Stimulated activated CD4-positive, alpha-beta T cell treated with anti-CD3 and anti-CD28 coated beads, Interleukin-1b, Interleukin-23, amount 100 ng/mL, for 48 hours (primary cell): ENCODE measurements around the gene ANKDD1A.

Experiments
- DNase-seq: peaks from one replicate; pipeline ENCODE4 v3.0.0-alpha.2; 2020

The ANKDD1A gene

GRCh38 chr15:64911311-64912186 is at the start of gene ANKDD1A:
Gene ANKDD1A, plus strand, starts transcription at chr15:64911902. Its CDS starts 29 bp downstream, at chr15:64911931.
- DNase-seq, result peak; percentile 45

- DNase-seq, result no peak
Observed at GRCh38 chr15:64861960-64862359, 49.7 kb upstream of the ANKDD1A start.

GRCh38 chr15:64862408-64862807 is 49.3 kb upstream of the ANKDD1A start:
- DNase-seq, result no peak

GRCh38 chr15:64864068-64864467 is 47.6 kb upstream of the ANKDD1A start:
- DNase-seq, result no peak

- no peak for DNase-seq
Observed at GRCh38 chr15:64865126-64865997, 46.3 kb upstream of the ANKDD1A start.

GRCh38 chr15:64865998-64866520 is 45.6 kb upstream of the ANKDD1A start:
- no peak for DNase-seq

GRCh38 chr15:64869501-64869900 is 42.2 kb upstream of the ANKDD1A start:
- DNase-seq, result no peak

GRCh38 chr15:64870353-64870752 is 41.3 kb upstream of the ANKDD1A start:
- no peak for DNase-seq

GRCh38 chr15:64875641-64876223 is 36.0 kb upstream of the ANKDD1A start:
- no peak for DNase-seq

- no peak for DNase-seq
Observed at GRCh38 chr15:64877435-64877834, 34.3 kb upstream of the ANKDD1A start.

GRCh38 chr15:64878705-64879104 is 33.0 kb upstream of the ANKDD1A start:
- no peak for DNase-seq

GRCh38 chr15:64883100-64883581 is 28.6 kb upstream of the ANKDD1A start:
- DNase-seq, result peak; percentile 35

GRCh38 chr15:64883997-64884511 is 27.6 kb upstream of the ANKDD1A start:
- DNase-seq, result peak; percentile 83

- no peak for DNase-seq
Observed at GRCh38 chr15:64884679-64885078, 27.0 kb upstream of the ANKDD1A start.

GRCh38 chr15:64888336-64888735 is 23.4 kb upstream of the ANKDD1A start:
- no peak for DNase-seq

- DNase-seq, result no peak
Observed at GRCh38 chr15:64891561-64891960, 20.1 kb upstream of the ANKDD1A start.

- peak; percentile 68 for DNase-seq
Observed at GRCh38 chr15:64892847-64893403, 18.8 kb upstream of the ANKDD1A start.

- DNase-seq, result peak; percentile 99
Observed at GRCh38 chr15:64893481-64894394, 18.0 kb upstream of the ANKDD1A start.

- DNase-seq, result peak; percentile 81
Observed at GRCh38 chr15:64894395-64895056, 17.2 kb upstream of the ANKDD1A start.

GRCh38 chr15:64895285-64896065 is 16.2 kb upstream of the ANKDD1A start:
- no peak for DNase-seq
